Thymus (tissue), 11 donors: Measurements from ENCODE around the gene RIOK2. TPM values are rescaled to one million over a fixed set of nuclear protein-coding genes. Genes with fewer than 3 reads are reported as not detected.

Experiments used
- DNase-seq, 9 donors: peaks; one replicate each; pipeline ENCODE4 v3.0.0-alpha.2; 2013; ENCODE audit warnings: low spot score in 9 of 9, low read depth in 6 of 9, missing footprints in 1 of 9
- H3K27ac ChIP-seq, 2 donors: one replicate each; pipeline ENCODE4 v1.5.1; 2013; ENCODE audit warnings: control low read depth in 1 of 2, low read depth in 1 of 2, low read length in 1 of 2, mild to moderate bottlenecking in 1 of 2, moderate library complexity in 1 of 2
- H3K27me3 ChIP-seq, 2 donors: one replicate each; pipeline ENCODE4 v1.5.1; 2013; ENCODE audit warnings: low read length in 1 of 2; ENCODE audit not compliant: control insufficient read depth in 2 of 2, insufficient read depth in 1 of 2
- H3K36me3 ChIP-seq, 2 donors: one replicate each; pipeline ENCODE4 v1.5.1; 2013; ENCODE audit warnings: low read length in 1 of 2, mild to moderate bottlenecking in 1 of 2, moderate library complexity in 1 of 2; ENCODE audit not compliant: control insufficient read depth in 2 of 2, insufficient read depth in 2 of 2
- H3K4me1 ChIP-seq, 2 donors: one replicate each; pipeline ENCODE4 v1.5.1; 2013; ENCODE audit warnings: low read length in 2 of 2; ENCODE audit not compliant: control insufficient read depth in 2 of 2, insufficient read depth in 2 of 2
- H3K4me3 ChIP-seq, 2 donors: one replicate each; pipeline ENCODE4 v1.5.1; 2013; ENCODE audit warnings: low read length in 2 of 2, control low read depth in 1 of 2, mild to moderate bottlenecking in 1 of 2
- H3K9me3 ChIP-seq, 2 donors: one replicate each; pipeline ENCODE4 v1.5.1; 2013; ENCODE audit warnings: low read length in 1 of 2, mild to moderate bottlenecking in 1 of 2; ENCODE audit not compliant: control insufficient read depth in 2 of 2, insufficient read depth in 1 of 2
- WGBS: extraction: QIAGEN DNeasy Blood & Tissue Kit; methylation state at CpG from one replicate; pipeline ENCODE4 v1.1.7; 2013; 5-methylcytosine and 5-hydroxymethylcytosine counted together
- polyA plus RNA-seq: library from polyadenylated mRNA; stranded (reverse); fragments of 200-250 nt; gene quantifications from one replicate; pipeline ENCODE4 v1.2.3, GENCODE V29; 2013
- total RNA-seq: library from RNA; stranded (reverse); fragments of 120-200 nt; gene quantifications from one replicate; pipeline ENCODE4 v1.2.4, GENCODE V29; 2013
- donor health status: healthy.

RIOK2 gene
- total and polyA plus RNA-seq, 2 donors: 15.9 to 39.4 TPM

DNA sequence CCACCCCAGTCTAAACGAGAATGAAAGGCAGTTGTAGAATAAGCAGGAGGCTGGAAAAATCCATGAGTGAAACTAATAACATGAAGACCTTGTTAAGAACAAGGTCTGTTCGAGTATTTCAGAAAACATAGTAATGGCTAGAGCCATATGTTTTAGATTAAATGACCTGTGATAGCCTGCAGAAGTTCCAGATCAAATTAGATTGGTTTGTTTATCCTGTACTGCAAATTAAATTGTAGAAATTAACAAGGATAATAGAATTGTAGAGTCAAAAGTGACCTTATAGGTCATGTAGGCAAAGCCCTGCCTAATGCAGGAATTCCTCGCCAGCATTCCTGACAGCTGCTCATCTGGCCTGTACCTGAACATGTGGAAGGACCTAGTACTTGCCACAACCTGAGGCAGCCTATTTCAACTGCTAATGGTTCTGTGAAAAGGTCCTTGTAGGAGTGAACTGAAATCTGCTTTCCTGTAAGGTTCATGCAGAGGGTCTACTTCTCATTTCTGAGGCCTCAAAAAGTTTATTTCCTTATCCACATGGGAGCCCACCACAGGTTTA lies 57.8 kb downstream of the RIOK2 start:
- Histone ChIP-seq H3K27ac (no peak overlapping the region), H3K9me3 (no peaks in the 10 kb centered on the region), H3K4me1 (no peaks in the 10 kb centered on the region), H3K4me3 (no peak overlapping the region), H3K27me3 (no peaks in the 10 kb centered on the region), H3K36me3 (no peaks in the 10 kb centered on the region)
- WGBS: 94% methylated on average over 3 of the region's 3 CpGs
- no peak for DNase-seq

DNA sequence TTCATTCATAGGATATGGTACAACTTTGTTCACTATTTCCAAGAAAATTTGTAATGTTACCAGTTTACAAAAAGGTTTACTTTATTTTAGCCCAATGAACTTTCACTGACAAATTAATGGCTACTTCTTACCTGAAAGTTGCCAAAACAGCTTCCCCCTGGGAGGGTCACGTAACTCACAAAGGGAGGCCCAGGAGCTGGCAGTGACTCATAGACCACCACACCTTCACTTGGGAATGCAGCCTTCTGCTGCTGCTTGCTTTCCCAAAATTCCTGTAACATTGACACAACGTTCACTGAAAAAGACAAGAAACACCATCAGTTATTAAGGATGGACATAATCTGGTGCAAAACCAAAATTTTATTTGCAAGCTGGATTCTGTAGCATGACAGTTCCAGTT lies 58.7 kb downstream of the RIOK2 start:
- 94% methylated on average over 2 of the region's 2 CpGs for WGBS
- Histone ChIP-seq H3K4me1 (no peaks in the 10 kb centered on the region), H3K9me3 (no peaks in the 10 kb centered on the region), H3K27ac (no peak overlapping the region), H3K36me3 (no peaks in the 10 kb centered on the region), H3K4me3 (no peak overlapping the region), H3K27me3 (no peaks in the 10 kb centered on the region)
- DNase-seq: no peak

DNA sequence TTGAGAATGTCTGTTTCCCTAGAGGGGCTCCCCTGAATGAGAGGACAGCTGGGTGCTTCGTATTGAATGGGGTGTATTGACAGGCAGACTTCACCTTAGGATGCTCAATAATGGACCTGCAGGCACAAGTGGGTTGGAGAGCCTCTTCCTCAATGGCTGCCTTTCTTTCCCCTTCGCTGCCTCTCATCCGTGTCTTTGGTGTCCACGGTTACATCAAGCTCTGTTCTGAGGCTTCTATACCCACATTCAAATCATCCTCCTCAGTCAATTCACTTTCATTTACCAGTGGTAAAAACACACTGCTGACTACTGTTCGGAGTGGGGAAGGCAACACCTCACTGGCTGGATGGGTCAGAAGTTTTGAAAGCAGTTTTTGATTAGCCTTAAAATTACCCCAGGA lies 61.2 kb downstream of the RIOK2 start:
- Histone ChIP-seq H3K27ac (no peak overlapping the region), H3K27me3 (no peaks in the 10 kb centered on the region), H3K4me3 (no peak overlapping the region), H3K36me3 (no peaks in the 10 kb centered on the region), H3K9me3 (no peaks in the 10 kb centered on the region), H3K4me1 (no peaks in the 10 kb centered on the region)
- no peak for DNase-seq
- 95% methylated on average over 5 of the region's 5 CpGs for WGBS

DNA sequence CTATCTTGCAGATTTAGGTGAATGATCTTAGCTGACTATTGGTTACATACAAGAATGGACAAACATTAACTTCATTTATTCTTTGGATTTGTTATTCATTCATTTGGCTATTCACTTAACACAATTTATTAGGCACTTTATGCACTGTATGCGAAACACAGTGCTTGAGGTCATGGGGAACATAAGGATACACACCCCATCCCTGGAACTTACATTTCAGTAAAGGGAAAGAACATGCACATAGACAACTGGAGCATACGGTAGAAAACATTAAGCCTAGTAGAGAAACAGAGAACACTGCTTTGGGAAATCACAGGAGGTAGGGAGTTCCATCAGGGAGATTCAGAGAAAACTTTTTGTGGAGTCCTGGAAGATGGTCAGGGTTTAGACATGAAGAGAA lies 62.9 kb downstream of the RIOK2 start:
- 72% methylated on average over 2 of the region's 2 CpGs for WGBS
- H3K4me1 ChIP-seq: no peaks in the 10 kb centered on the region
- no peak for DNase-seq
- no peaks in the 10 kb centered on the region for H3K9me3 ChIP-seq
- H3K27ac ChIP-seq: no peak overlapping the region
- no peaks in the 10 kb centered on the region for H3K27me3 ChIP-seq
- H3K4me3 ChIP-seq: no peak overlapping the region
- no peaks in the 10 kb centered on the region for H3K36me3 ChIP-seq

DNA sequence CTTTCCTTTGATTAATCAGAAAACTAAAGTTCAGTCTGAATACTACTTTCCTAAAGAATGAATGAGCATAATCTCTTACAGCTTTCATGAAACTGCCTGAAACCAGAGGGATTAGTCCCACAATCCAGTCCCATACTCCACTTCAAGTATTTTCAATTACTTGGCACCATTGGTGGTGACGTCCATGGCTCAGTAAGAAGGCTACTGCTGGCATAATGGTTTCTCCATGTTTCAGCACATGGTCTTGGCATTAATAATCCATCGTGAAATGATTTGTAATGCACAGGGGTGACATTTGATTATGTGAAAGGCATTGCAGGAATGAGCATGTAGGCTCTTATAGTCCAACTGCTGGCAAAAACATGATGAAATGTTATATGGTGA lies 64.0 kb downstream of the RIOK2 start:
- WGBS: 95% methylated on average over 2 of the region's 2 CpGs
- no peaks in the 10 kb centered on the region for H3K36me3 ChIP-seq
- H3K27me3 ChIP-seq: no peaks in the 10 kb centered on the region
- H3K4me3 ChIP-seq: no peak overlapping the region
- DNase-seq: no peak
- no peak overlapping the region for H3K27ac ChIP-seq
- no peaks in the 10 kb centered on the region for H3K4me1 ChIP-seq
- H3K9me3 ChIP-seq: no peaks in the 10 kb centered on the region

DNA sequence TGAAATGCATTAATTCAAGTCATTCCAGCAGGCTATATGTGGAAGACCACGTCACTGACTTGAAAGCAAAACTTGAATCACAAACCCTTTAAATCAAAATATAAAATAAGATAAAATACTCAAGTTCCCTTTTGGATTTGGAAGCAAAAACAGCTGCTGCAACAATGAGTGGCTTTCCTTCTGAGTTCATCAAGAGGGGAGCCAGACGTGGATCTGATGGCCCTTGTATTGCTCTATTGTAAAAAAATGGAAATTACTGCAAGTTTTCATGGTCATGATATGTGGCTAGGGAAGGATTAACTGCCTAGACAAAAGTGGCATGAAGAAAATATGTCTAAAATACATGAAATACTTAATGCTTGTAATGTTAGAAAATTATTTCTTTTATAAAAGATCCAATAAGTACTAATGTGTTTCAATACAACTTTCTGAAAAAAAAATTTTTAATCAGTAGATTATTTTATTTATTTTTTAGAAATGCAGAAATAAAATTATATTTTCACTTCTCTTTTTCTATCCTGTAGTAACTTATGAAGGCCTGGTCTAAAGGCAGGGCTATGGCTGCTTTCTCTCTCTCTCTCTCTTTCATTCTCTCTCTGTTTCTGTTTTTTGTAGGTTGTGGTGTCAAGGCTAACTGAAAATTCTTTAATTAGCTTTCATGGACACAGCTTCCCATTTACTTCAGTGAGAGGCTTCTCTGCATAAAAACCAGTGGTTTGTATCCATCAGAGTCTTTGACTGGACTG lies 64.6 kb downstream of the RIOK2 start:
- Histone ChIP-seq H3K4me3 (no peak overlapping the region), H3K9me3 (no peaks in the 10 kb centered on the region), H3K4me1 (no peaks in the 10 kb centered on the region), H3K36me3 (no peaks in the 10 kb centered on the region), H3K27ac (no peak overlapping the region), H3K27me3 (no peaks in the 10 kb centered on the region)
- DNase-seq: no peak
- 94% methylated on average over 2 of the region's 2 CpGs for WGBS

DNA sequence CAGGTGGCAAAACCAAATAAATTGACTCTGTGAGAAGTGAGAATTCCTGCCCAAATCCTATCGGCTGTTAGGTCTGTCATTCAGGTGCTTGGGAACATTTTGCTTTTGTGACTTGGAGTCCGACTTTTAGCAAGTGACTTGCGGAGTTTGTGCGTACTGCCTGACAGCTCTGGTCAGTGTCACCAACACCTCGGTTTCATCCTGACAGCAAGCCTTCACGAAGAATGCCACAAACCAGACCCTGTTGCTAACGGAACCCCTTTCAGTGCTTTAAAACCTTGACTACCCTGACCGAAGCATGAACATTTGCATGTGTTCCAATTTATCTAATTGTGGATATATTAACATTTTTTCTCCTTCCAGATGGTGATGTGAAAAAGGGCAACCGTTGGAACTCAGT lies 67.1 kb downstream of the RIOK2 start:
- no peak for DNase-seq
- WGBS: 96% methylated on average over 9 of the region's 9 CpGs
- no peaks in the 10 kb centered on the region for H3K36me3 ChIP-seq

DNA sequence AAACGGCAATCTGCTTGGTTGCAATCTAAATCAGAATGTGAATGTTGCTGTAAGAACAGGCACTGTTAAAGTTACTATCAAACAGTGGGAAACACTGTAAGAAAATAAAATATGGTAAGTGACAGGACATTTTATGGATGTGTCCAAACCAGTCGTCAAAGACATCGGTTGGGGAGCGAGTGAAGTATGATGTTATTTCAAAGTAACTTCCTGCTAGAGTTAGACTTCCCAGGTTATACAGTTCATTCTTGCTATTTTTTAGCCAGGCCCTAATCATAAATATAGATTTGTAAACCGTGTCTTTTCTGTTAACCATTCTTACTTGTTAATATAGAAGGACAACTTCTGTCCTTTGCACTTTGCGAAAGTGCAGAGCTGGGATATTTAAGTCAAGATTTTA lies 70.8 kb downstream of the RIOK2 start:
- Histone ChIP-seq H3K4me1 (no peaks in the 10 kb centered on the region), H3K36me3 (no peaks in the 10 kb centered on the region), H3K27me3 (no peaks in the 10 kb centered on the region), H3K9me3 (no peaks in the 10 kb centered on the region), H3K27ac (no peak overlapping the region), H3K4me3 (no peak overlapping the region)
- 93% methylated on average over 6 of the region's 6 CpGs for WGBS
- DNase-seq: no peak

More for the DNA sequence above, 67.1 kb downstream of the RIOK2 start:
- Histone ChIP-seq H3K27me3 (no peaks in the 10 kb centered on the region), H3K27ac (no peak overlapping the region), H3K9me3 (no peaks in the 10 kb centered on the region), H3K4me3 (no peak overlapping the region), H3K4me1 (no peaks in the 10 kb centered on the region)

DNA sequence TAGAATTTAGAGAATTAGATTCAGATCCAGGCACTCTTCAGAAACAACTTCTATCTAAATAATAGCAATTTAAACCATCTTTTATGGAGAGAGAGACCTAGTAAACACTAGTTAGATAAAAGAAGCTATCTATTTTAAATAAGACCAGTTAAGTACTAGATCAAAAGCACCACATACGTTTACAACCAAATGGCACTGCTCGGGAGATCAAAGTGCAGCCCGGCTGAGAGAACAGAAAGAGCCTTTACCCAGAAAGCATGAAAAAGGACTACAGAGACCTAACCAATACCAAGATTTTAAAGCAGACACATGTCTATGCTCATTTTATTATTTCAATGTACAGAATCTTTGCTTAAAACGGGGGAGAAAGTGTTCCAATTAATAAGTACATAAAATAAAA lies 71.4 kb downstream of the RIOK2 start:
- H3K4me3 ChIP-seq: no peak overlapping the region
- H3K9me3 ChIP-seq: no peaks in the 10 kb centered on the region
- no peaks in the 10 kb centered on the region for H3K36me3 ChIP-seq
- no peaks in the 10 kb centered on the region for H3K4me1 ChIP-seq
- peak; percentile 3 to 66 (median 16) for DNase-seq
- 25% methylated on average over 4 of the region's 4 CpGs for WGBS
- no peak overlapping the region for H3K27ac ChIP-seq
- H3K27me3 ChIP-seq: no peaks in the 10 kb centered on the region
